Measurements from ENCODE around the gene AKAP6. TPM values are rescaled to one million over a fixed set of nuclear protein-coding genes. Genes with fewer than 3 reads are reported as not detected.

Gene AKAP6
- total RNA-seq, 1 donor from 2014 or later, result 2.8 TPM

- Mint-ChIP-seq H3K27ac (ENCODE audit: unreplicated experiment) (no peak overlapping the region), H3K27me3 (ENCODE audit: low read depth, unreplicated experiment) (no peaks in the 10 kb centered on the region), H3K9me3 (ENCODE audit: unreplicated experiment) (no peaks in the 10 kb centered on the region), H3K4me3 (ENCODE audit: unreplicated experiment) (no peak overlapping the region), H3K36me3 (ENCODE audit: low read depth, unreplicated experiment) (peaks cover 2% of the 10 kb centered on the region), H3K4me1 (ENCODE audit: low read depth, unreplicated experiment) (peaks cover 10% of the 10 kb centered on the region)
- no peak overlapping the region for H3K4me2 ChIP-seq (ENCODE audit: low read length)
- peaks cover 3% of the 10 kb centered on the region for H3K9me3 ChIP-seq (ENCODE audit: insufficient read depth, low read depth, low read length)
- no peak overlapping the region for H3K9ac ChIP-seq (ENCODE audit: low read length)
- H3K79me2 ChIP-seq (ENCODE audit: insufficient read depth, low read length), result no peaks in the 10 kb centered on the region
- no peak overlapping the region for H3K27ac ChIP-seq (ENCODE audit: low read depth, low read length)
- no peaks in the 10 kb centered on the region for H4K20me1 ChIP-seq (ENCODE audit: insufficient read depth, low read length)
- H3K4me1 ChIP-seq (ENCODE audit: insufficient read depth, low read length), result peaks cover 1% of the 10 kb centered on the region
- H2AFZ ChIP-seq (ENCODE audit: low read depth, low read length), result no peak overlapping the region
- no peaks in the 10 kb centered on the region for H3K27me3 ChIP-seq (ENCODE audit: insufficient read depth, low read length)
- H3K36me3 ChIP-seq (ENCODE audit: insufficient read depth, low read length), result no peaks in the 10 kb centered on the region
- FAIRE-seq (no peak), DNase-seq (ENCODE audit: low read depth) (no peak)
- no peak for TF ChIP-seq CTCF (IDR thresholded peaks at IDR 0.05; ENCODE audit: insufficient read depth, low read depth, low read length)
- TF ChIP-seq EZH2 (IDR thresholded peaks at IDR 0.05; ENCODE audit: insufficient read depth, low read length), result no peak
- H3K4me3 ChIP-seq (ENCODE audit: insufficient read depth, low read depth, low read length), result no peak overlapping the region
Measured at GRCh38 chr14:32587461-32587860, 258.4 kb downstream of the AKAP6 start.

DNA sequence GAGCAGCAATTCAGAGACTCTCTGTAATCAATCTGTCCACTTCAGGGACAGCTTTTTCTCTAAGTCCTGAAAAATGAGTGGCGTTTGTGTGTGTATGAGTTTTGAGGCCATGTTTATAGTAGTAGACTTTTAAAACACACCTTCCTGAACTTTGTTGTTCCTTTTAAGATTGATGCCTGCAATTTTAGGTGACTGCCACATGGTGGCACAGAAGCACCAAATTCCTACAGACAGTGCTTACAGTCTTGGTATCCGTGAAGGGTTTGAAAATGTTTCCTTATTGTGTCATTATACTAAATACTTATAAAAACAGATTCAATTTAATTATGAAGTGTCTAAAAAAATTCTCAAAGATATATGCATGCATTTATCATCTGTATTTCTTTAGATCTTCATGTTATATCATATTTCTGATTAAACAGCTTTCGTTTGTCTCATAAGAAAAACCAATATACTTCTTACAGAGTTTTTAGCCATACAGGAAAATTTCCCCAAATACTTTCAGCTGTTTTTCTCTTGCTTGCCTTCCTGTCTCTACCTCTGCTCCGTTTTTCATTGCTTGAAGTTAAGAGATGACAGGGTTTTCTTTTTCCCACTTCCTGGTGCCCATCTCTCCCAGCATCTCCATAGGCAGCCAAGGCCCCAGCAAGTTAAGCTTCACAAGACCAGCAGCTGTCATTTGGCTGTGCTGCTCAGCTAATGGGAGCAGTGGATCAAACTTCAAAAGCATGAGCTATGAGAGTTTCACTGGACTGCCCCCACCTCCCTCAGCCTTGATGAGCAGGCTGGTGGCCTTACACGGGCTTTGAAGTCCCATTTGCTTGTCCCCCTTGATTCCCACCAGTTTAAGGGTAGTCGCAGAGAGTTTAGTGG, 259.6 kb downstream of the AKAP6 start:
- Histone ChIP-seq H3K4me3 (ENCODE audit: insufficient read depth, low read depth, low read length) (no peak overlapping the region), H3K36me3 (ENCODE audit: insufficient read depth, low read length) (no peaks in the 10 kb centered on the region), H4K20me1 (ENCODE audit: insufficient read depth, low read length) (no peaks in the 10 kb centered on the region), H3K27ac (ENCODE audit: low read depth, low read length) (no peak overlapping the region), H2AFZ (ENCODE audit: low read depth, low read length) (no peak overlapping the region), H3K4me1 (ENCODE audit: insufficient read depth, low read length) (peaks cover 13% of the 10 kb centered on the region), H3K9me3 (ENCODE audit: insufficient read depth, low read depth, low read length) (peaks cover 3% of the 10 kb centered on the region), H3K4me2 (ENCODE audit: low read length) (no peak overlapping the region), H3K79me2 (ENCODE audit: insufficient read depth, low read length) (no peaks in the 10 kb centered on the region), H3K27me3 (ENCODE audit: insufficient read depth, low read length) (no peaks in the 10 kb centered on the region), H3K9ac (ENCODE audit: low read length) (no peak overlapping the region)
- TF ChIP-seq EZH2 (IDR thresholded peaks at IDR 0.05; ENCODE audit: insufficient read depth, low read length) (no peak), CTCF (IDR thresholded peaks at IDR 0.05; ENCODE audit: insufficient read depth, low read depth, low read length) (peak; percentile 95)
- Mint-ChIP-seq H3K4me3 (ENCODE audit: unreplicated experiment) (no peak overlapping the region), H3K27me3 (ENCODE audit: low read depth, unreplicated experiment) (no peaks in the 10 kb centered on the region), H3K36me3 (ENCODE audit: low read depth, unreplicated experiment) (peaks cover 2% of the 10 kb centered on the region), H3K4me1 (ENCODE audit: low read depth, unreplicated experiment) (peaks cover 19% of the 10 kb centered on the region), H3K27ac (ENCODE audit: unreplicated experiment) (no peak overlapping the region), H3K9me3 (ENCODE audit: unreplicated experiment) (no peaks in the 10 kb centered on the region)
- FAIRE-seq, result no peak
- DNase-seq (ENCODE audit: low read depth), result peak; percentile 40

DNA sequence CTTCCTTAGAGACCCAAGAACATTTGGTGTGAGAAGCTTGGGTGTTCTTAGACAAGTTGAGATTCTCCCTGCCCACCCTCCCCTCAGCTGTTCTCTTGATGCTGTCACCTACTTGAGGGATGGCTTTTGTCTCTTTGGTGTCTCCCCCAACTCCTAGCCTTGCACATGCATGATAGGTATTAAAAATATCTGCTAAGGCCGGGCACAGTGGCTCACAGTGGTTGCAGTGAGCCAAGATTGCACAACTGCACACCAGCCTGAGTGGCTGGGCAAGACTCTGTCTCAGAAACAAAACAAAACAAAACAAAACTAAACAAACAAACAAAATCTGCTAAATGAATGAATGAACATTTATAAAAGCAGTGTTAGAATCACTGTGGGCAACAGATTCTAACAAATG, 261.1 kb downstream of the AKAP6 start:
- H4K20me1 ChIP-seq (ENCODE audit: insufficient read depth, low read length), result no peaks in the 10 kb centered on the region
- peaks cover 26% of the 10 kb centered on the region for H3K4me1 ChIP-seq (ENCODE audit: insufficient read depth, low read length)
- Mint-ChIP-seq H3K27me3 (ENCODE audit: low read depth, unreplicated experiment) (no peaks in the 10 kb centered on the region), H3K36me3 (ENCODE audit: low read depth, unreplicated experiment) (no peaks in the 10 kb centered on the region), H3K27ac (ENCODE audit: unreplicated experiment) (no peak overlapping the region), H3K4me1 (ENCODE audit: low read depth, unreplicated experiment) (peaks cover 32% of the 10 kb centered on the region), H3K4me3 (ENCODE audit: unreplicated experiment) (no peak overlapping the region), H3K9me3 (ENCODE audit: unreplicated experiment) (no peaks in the 10 kb centered on the region)
- H3K27me3 ChIP-seq (ENCODE audit: insufficient read depth, low read length), result no peaks in the 10 kb centered on the region
- FAIRE-seq (no peak), DNase-seq (ENCODE audit: low read depth) (no peak)
- H3K27ac ChIP-seq (ENCODE audit: low read depth, low read length), result no peak overlapping the region
- TF ChIP-seq EZH2 (IDR thresholded peaks at IDR 0.05; ENCODE audit: insufficient read depth, low read length) (no peak), CTCF (IDR thresholded peaks at IDR 0.05; ENCODE audit: insufficient read depth, low read depth, low read length) (no peak)
- no peak overlapping the region for H2AFZ ChIP-seq (ENCODE audit: low read depth, low read length)
- no peak overlapping the region for H3K4me3 ChIP-seq (ENCODE audit: insufficient read depth, low read depth, low read length)
- H3K79me2 ChIP-seq (ENCODE audit: insufficient read depth, low read length), result no peaks in the 10 kb centered on the region
- no peak overlapping the region for H3K4me2 ChIP-seq (ENCODE audit: low read length)
- H3K9ac ChIP-seq (ENCODE audit: low read length), result no peak overlapping the region
- no peaks in the 10 kb centered on the region for H3K36me3 ChIP-seq (ENCODE audit: insufficient read depth, low read length)
- H3K9me3 ChIP-seq (ENCODE audit: insufficient read depth, low read depth, low read length), result no peaks in the 10 kb centered on the region
